C4-2B (cell line): ENCODE results near the gene KIAA1755.

Source experiments
- ZFX ChIP-seq: fragments of 450-650 bp; IDR thresholded peaks from 2 replicates; pipeline ENCODE4 v1.6.1; 2017
- TF ChIP-seq, protein P1 (sequence below): fragments of 450-650 bp; conservative IDR thresholded peaks from 2 replicates; pipeline ENCODE4 v1.5.1; 2017; ENCODE audit warnings: mild to moderate bottlenecking

DNA sequence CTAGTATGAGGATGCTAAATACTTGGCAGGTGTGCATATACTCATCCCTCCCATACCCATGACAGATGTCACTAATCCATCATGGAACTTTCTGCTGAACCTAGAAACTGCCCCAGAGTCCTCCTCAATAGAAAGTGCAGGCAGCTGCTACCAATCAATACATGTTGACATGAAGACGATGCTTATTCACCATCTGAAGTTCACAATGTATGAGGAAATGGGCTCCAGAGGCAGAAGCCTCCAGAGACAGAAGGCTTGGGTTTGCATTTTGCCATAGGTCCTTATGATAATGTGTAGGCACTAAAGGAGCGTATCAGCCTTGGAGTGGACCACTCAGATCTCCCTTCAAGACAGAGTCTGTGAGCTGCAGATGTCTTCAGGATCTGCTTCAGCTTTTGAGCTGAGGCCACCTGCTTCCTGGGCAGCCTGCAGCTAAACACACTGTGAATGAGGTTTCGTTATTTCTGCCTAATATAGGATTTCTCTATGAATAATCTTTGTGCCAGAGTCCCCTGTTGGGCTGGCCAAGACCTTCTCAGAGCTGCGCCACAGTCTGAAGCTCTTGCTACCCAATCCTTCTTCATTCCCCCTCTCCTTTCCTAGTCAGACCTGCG lies 7.5 kb upstream of the KIAA1755 start:
- TF ChIP-seq, protein P1, sequence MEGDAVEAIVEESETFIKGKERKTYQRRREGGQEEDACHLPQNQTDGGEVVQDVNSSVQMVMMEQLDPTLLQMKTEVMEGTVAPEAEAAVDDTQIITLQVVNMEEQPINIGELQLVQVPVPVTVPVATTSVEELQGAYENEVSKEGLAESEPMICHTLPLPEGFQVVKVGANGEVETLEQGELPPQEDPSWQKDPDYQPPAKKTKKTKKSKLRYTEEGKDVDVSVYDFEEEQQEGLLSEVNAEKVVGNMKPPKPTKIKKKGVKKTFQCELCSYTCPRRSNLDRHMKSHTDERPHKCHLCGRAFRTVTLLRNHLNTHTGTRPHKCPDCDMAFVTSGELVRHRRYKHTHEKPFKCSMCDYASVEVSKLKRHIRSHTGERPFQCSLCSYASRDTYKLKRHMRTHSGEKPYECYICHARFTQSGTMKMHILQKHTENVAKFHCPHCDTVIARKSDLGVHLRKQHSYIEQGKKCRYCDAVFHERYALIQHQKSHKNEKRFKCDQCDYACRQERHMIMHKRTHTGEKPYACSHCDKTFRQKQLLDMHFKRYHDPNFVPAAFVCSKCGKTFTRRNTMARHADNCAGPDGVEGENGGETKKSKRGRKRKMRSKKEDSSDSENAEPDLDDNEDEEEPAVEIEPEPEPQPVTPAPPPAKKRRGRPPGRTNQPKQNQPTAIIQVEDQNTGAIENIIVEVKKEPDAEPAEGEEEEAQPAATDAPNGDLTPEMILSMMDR: no peak
- TF ChIP-seq ZFX: no peak
